HG03565 (cell line): ENCODE data around the gene ZNF839.
"Not testable (repeated sequence)": the region's sequence is repeated elsewhere in the genome, so short reads cannot be mapped to it uniquely, and the experiment has no call there.

Experiments used
- ATAC-seq: cut with Tn5 transposase; IDR thresholded peaks from one replicate; pipeline ENCODE4 v1.9.1; 2021; ENCODE audit warnings: mild to moderate bottlenecking, moderate library complexity; ENCODE audit not compliant: unreplicated experiment

Gene ZNF839

DNA sequence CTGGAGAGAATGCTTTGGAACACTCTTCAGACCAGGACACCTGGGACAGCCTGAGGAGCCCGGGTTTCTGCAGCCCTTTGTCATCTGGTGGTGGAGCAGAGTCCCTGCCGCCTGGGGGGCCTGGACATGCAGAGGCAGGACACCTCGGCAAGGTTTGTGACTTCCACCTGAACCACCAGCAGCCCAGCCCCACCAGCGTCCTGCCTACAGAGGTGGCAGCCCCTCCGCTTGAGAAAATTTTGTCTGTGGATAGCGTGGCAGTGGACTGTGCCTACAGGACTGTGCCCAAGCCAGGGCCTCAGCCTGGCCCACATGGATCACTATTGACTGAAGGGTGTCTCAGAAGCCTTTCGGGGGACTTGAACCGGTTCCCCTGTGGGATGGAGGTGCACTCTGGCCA is 22.0 kb downstream of the ZNF839 start:
- ATAC-seq = no peak

DNA sequence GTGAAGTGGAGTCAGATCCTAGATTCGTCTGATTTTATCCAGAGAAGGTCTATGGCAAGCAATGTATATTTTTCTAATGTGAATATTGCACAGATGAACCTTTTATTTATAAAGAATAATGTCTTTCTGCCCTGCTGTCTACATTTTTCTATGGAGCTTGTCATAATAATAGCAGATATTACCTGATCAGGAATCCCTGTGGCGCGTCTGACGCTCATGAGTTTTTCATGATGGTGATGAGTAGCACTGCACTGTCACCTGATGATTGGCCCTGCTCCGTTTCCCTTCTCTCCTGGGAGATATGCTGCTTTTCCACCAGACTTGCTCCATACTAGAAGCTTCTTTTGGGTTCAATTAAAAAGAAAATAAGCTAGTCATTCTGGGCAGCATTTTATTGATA is 22.7 kb downstream of the ZNF839 start:
- no peak for ATAC-seq

GRCh38 chr14:102344084-102344483 is 24.5 kb downstream of the ZNF839 start:
- ATAC-seq = no peak

DNA sequence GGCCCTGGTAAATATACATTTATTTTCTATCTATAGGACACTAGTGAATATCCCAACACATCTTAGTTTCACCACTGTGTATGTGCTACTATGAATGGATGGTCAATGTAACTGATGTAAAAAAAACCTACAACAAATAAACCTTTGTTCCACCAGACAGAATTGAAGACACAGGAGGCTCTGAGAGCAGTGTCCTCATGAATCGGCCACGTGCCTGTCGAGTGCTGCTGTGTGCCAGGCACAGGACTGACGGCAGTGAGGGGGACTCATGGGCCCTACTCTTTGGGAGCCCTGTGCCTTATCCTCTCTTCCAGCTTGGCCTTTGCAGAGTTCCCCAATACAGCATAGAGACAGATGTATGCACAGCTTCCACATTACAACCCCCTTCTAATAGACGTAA is 24.9 kb downstream of the ZNF839 start:
- no peak for ATAC-seq

DNA sequence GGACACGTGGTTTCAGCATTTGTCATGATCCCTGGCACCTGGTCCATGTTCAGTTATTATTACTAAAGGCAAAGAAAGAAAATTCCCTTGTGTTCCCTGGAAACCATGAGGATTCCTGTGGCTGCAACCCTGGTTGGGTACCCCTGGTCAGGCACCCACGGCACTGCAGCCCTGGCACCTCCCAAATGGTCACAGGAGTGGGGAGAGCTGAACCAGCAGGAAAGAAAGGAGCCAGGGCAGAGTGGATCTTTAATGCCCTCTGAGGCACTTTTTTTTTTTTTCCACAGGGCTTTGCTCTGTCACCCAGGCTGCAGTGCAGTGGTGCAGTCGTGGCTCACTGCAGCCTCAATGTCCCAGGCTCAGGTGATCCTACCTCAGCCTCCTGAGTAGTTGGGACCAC is 25.7 kb downstream of the ZNF839 start:
- no peak for ATAC-seq

- ATAC-seq = no peak
Observed at GRCh38 chr14:102346645-102347044, 27.1 kb downstream of the ZNF839 start.

- no peak for ATAC-seq
Observed at GRCh38 chr14:102348376-102348775, 28.8 kb downstream of the ZNF839 start.

GRCh38 chr14:102351023-102351422 is 31.5 kb downstream of the ZNF839 start:
- ATAC-seq = no peak

- ATAC-seq = not testable (repeated sequence)
Observed at GRCh38 chr14:102351593-102351992, 32.0 kb downstream of the ZNF839 start.

GRCh38 chr14:102352213-102352612 is 32.7 kb downstream of the ZNF839 start:
- ATAC-seq = no peak

- ATAC-seq = no peak
Observed at GRCh38 chr14:102353126-102353619, 33.6 kb downstream of the ZNF839 start.

GRCh38 chr14:102356280-102356679 is 36.7 kb downstream of the ZNF839 start:
- no peak for ATAC-seq

DNA sequence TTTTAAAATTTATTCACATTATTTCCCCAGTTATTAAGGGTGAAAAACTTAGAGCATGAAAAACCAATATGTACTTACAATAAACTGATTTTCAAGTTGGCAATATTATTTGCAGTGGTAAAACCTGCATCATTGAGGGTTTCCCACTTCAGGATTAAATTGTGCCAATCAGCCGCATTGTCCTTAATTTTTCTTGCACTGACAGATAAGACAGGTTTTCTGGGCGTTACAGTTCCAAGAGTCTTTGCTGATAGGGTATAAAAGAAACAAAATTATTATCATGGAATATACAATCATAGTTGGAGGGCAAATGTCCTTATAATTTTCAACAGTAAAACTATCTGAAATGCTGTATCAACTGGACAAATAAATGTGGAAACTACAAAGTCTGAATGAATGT is 39.8 kb downstream of the ZNF839 start:
- no peak for ATAC-seq

DNA sequence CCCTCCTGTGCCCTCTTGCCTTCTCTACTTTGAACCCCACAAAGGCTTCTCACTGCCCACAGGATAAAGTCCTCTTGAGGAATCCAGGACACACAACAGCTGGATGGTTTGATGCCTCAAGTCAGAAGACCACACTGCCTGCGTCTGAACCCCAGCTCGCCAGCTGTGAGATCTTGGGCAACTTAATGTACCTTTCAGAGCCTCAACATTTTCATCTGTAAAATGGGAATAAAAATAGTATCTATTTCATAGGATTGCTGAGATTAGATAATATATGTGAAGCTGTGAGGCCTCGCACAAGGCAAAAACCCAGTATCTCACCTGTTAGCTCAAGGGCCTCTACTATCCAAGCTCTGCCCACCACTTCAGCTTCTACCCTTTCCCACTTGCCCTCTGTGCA is 40.8 kb downstream of the ZNF839 start:
- no peak for ATAC-seq

GRCh38 chr14:102362084-102362483 is 42.5 kb downstream of the ZNF839 start:
- ATAC-seq = peak; percentile 47

DNA sequence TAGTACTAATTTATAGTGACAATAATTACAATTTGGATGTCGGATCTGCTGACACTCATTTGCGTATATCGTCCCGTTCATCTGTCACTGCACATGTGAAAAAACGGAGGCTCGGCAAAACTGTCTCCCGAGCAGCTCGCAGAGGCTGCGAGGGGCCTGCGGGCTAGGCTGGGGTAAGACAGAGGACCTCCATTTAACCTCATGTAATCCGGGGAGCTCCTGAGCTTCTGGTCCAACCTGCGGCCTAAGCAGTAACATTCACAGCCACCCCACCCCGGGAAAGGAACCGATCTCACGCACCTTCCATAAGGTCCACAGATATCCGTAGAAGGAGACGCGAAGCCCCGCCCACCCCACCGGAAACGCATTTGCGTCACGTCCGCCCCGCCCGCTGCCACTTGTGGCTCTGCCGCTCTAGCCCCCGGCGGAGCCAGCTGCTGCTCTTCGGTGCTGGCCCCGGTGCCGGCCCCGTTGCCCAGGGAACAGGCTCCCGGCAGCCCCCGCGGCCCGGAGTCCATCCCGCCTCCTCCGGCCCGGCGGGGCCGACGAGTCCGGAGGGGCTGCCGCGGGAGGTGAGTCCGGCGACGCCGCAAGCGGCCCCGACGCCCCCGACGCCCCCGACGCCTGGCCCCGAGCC is 43.1 kb downstream of the ZNF839 start, which contains the start of the genes CINP and TECPR2:
CINP (minus strand) TSS at position 346 of the 637 bp plus-strand sequence; CDS start at position 307, 39 bp downstream.
TECPR2 (plus strand) TSS at position 397 of the 637 bp plus-strand sequence. CDS start 13,781 bp downstream, outside the sequence.
- peak; percentile 80 for ATAC-seq

GRCh38 chr14:102363182-102363943 is 43.8 kb downstream of the ZNF839 start:
- peak; percentile 12 for ATAC-seq

DNA sequence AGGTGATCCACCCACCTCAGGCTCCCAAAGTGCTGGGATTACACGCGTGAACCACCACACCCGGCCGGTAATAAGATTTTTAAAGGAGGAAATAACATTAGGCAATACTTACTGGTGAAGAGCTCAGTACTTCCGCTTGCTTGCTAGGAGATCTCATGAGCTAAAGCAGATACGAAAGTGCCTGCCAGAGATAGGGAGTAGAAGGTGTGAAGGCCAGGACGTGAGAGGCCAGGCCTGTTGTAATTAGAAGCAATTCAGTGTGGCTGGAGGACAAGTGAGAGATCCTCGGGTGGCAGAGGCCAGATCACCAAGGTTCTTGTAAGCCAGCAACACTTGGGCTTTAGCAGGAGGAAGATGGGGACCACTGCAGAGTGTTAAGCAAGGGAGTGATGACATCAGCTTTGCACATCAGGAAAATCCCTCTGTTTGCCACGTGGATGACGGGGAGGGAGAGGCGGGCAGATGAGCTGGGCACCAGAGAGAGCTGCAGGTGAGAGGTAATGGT is 50.8 kb downstream of the ZNF839 start:
- no peak for ATAC-seq

DNA sequence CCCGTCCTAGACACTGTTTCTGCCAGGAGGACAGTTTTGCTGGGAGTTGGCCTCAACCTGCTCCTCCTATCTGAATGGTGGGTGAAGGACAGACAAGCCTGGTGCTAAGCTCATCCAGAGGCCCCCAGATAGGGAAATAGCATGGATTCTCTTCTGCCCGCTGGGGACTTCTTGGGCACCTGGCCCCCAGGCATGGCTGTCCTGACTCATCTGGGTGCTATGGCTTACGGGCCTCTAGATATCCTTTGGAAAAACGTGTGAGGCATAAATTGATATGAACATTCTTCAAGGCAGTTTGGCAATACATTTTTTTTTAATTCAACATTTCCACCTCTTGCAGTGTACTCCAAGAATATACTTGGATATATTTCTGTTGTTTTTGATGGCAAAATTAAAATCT is 51.8 kb downstream of the ZNF839 start:
- ATAC-seq = no peak

DNA sequence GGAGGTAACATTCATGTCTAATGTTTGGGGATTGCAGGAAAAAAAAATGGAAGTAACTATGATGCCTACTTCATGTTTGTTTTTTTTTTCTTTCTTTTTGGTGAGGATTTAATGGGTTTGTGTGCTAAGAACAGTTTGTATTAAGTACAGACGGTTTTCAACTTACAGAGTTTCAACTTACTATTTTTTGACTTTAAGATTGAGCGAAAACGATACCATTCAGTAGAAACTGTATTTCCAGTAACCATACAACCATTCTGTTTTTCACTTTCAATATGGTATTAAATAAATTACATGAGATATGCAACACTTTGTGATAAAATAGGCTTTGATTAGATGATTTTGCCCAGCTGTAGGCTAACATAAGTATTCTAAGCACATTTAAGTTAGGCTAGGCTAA is 53.6 kb downstream of the ZNF839 start:
- no peak for ATAC-seq

DNA sequence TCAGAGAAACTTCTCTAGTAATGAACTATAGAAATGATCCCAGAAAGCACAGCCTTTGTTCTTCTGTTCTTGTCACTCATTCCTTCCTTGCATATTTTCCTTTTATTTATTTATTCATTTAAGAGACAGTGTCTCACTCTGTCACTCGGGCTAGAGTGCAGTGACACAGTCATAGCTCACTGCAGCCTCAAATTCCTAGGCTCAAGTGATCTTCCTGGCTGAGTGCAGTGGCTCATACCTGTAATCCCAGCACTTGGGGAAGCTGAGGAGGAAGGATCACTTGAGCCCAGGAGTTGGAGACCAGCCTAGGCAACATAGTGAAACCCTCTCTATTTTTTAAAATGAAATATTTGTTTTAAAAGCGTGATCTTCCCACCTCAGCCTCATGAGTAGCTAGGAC is 54.7 kb downstream of the ZNF839 start:
- no peak for ATAC-seq

DNA sequence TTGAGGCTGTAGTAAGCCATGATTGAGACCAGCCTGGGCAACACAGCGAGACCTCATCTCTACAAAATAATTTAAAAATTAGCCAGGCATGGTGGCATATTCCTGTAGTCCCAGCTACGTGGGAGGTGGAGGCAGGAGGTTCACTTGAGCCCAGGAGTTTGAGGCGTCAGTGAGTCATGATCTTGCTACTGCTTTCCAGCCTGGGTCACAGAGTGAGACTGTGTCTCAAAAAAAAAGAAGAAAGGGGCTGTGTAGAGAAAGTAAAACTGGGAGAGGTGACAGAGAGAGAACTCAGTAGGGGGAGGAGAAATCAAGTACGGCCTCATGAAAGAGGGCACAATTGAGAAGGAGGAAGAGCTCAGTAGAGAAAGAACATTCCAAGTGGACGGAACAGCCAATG is 55.6 kb downstream of the ZNF839 start:
- ATAC-seq = no peak
